ENCODE results near the gene LTBP1.

DNA sequence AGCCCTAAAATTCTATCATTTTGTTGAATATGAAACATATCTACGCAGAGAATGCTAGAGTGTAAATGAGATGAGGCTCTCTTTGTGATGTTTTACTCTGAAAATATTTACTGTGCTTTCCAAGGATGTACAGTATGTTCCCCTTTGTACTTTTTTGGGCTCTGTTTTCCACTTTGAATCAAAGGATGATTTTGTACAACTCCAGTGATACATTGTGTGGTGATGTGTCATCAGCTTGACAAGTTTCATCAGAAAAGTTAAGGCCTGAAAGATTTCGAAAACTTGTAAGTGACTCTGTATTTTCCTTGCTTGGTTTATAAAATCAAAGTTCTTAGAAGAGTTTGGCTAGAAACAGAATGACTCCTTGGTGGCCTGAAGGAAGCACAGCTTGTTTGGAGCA lies 206.3 kb downstream of the LTBP1 start:
- TF ChIP-seq CTCF (IDR thresholded peaks at IDR 0.05; ENCODE audit: low read depth, low read length, poor library complexity, severe bottlenecking) (no peak), EZH2phosphoT487 (IDR thresholded peaks at IDR 0.05; ENCODE audit: borderline replicate concordance, low read length) (no peak)

Measured in DOHH2 (cell line).